ENCODE data around the gene RETREG1.

GRCh38 chr5:16551628-16552027 lies 65.2 kb downstream of the RETREG1 start:
- TF ChIP-seq CTCF (IDR thresholded peaks at IDR 0.05) (no peak), POLR2A (IDR thresholded peaks at IDR 0.05) (no peak)

Data from Peyer's patch (tissue), 4 donors.